NT2/D1 (cell line): ENCODE results near the gene TIMM50.

Source experiments
- DNase-seq: peaks from one replicate; pipeline ENCODE4 v3.0.0-alpha.2; 2011; ENCODE audit warnings: low read depth, low spot score
- H3K27me3 ChIP-seq: 2 replicates; pipeline ENCODE4 v1.6.0; 2011; ENCODE audit warnings: mild to moderate bottlenecking; ENCODE audit not compliant: insufficient read length, insufficient read depth
- H3K36me3 ChIP-seq: 2 replicates; pipeline ENCODE4 v1.6.1; 2011; ENCODE audit warnings: mild to moderate bottlenecking, low read length, mixed read lengths; ENCODE audit not compliant: insufficient read depth, insufficient read length
- H3K4me1 ChIP-seq: 2 replicates; pipeline ENCODE4 v1.5.1; 2011; ENCODE audit not compliant: insufficient read depth, insufficient read length
- H3K4me3 ChIP-seq: 2 replicates; pipeline ENCODE4 v1.5.1; 2011; ENCODE audit warnings: low read depth; ENCODE audit not compliant: insufficient read length
- H3K9ac ChIP-seq: 2 replicates; pipeline ENCODE4 v1.6.0; 2011; ENCODE audit warnings: low read depth; ENCODE audit not compliant: insufficient read length
- H3K9me3 ChIP-seq: 2 replicates; pipeline ENCODE4 v1.5.1; 2011; ENCODE audit warnings: mild to moderate bottlenecking, low read length; ENCODE audit not compliant: insufficient read depth
- SUZ12 ChIP-seq: IDR thresholded peaks from 2 replicates; pipeline ENCODE4 v1.6.1; 2011; ENCODE audit not compliant: insufficient read length, insufficient read depth; ENCODE audit errors: extremely low read depth
- YY1 ChIP-seq: IDR thresholded peaks from 2 replicates; pipeline ENCODE4 v1.6.1; 2011; ENCODE audit not compliant: insufficient read length, insufficient read depth
- ZNF274 ChIP-seq: IDR thresholded peaks from 2 replicates; pipeline ENCODE4 v1.6.1; 2011; ENCODE audit warnings: mild to moderate bottlenecking, low read depth, low read length

Gene TIMM50

DNA sequence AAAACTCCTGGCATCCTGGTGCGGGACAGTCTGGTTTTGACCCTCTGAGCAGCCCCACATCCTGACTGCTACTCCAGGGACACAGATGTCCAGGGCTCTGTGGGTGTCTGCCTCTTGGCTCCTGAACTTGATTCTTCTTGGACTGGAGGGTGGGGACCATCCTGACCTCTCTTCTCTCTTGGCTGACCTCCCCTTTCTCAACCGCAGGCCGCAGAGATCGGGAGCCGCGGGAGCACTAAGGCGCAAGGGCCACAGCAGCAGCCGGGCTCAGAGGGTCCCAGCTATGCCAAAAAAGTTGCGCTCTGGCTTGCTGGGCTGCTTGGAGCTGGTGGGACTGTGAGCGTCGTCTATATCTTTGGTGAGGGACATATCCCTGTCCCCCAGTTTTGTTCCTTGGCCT is 1.0 kb downstream of the TIMM50 start:
- TF ChIP-seq SUZ12 (no peak), YY1 (no peak), ZNF274 (no peak)
- Histone ChIP-seq H3K9me3 (no peaks in the 10 kb centered on the region), H3K27me3 (no peaks in the 10 kb centered on the region), H3K36me3 (peaks cover 42% of the 10 kb centered on the region), H3K4me3 (peak overlapping the region; percentile 99), H3K4me1 (no peaks in the 10 kb centered on the region), H3K9ac (peak overlapping the region; percentile 98)
- DNase-seq: no peak

DNA sequence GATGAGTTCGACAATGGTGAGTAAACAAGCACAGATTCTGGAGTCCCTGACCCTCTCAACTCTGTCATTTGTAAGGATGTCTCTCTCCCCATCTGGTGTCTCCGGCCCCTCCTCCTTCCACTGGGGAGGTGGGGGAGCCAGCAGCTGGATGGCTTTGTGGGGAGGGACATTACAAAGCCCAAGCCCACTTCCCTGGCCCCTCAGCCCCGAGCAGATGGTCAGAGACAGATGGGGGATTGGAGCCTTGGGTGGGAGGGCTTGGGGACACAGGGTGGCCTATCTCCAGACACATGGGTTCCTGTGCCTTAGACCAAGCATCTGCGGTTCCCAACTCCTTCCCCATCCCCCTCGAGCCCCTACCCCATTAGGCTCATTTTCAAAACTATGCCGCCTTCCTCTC is 2.5 kb downstream of the TIMM50 start:
- Histone ChIP-seq H3K9ac (no peak overlapping the region), H3K36me3 (peaks cover 51% of the 10 kb centered on the region), H3K9me3 (no peaks in the 10 kb centered on the region), H3K4me3 (no peak overlapping the region), H3K27me3 (no peaks in the 10 kb centered on the region), H3K4me1 (no peaks in the 10 kb centered on the region)
- no peak for TF ChIP-seq ZNF274
- no peak for TF ChIP-seq YY1
- TF ChIP-seq SUZ12: no peak
- DNase-seq: no peak

DNA sequence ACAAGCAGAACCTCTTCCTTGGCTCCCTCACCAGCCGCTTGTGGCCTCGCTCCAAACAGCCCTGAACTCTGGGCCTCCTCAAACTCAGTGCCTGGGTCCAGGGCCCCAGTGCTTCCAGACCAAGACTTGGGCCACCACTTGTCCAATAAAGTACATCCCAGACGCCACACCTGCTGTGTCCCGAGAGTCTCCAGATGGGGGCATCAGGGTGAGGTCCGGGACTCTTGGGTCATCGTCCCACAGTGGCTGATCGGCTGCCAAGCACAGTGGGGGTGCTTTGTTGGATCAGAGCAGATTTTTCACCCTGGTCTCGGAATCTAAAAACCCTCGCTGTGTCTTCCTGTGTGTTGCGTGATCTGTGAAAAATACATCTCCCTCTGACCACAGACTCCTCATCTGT is 9.1 kb downstream of the TIMM50 start:
- Histone ChIP-seq H3K4me1 (no peaks in the 10 kb centered on the region), H3K9ac (no peak overlapping the region), H3K4me3 (no peak overlapping the region), H3K27me3 (no peaks in the 10 kb centered on the region), H3K9me3 (no peaks in the 10 kb centered on the region), H3K36me3 (peaks cover 60% of the 10 kb centered on the region)
- TF ChIP-seq ZNF274: no peak
- TF ChIP-seq YY1: no peak
- TF ChIP-seq SUZ12: no peak
- DNase-seq: no peak

DNA sequence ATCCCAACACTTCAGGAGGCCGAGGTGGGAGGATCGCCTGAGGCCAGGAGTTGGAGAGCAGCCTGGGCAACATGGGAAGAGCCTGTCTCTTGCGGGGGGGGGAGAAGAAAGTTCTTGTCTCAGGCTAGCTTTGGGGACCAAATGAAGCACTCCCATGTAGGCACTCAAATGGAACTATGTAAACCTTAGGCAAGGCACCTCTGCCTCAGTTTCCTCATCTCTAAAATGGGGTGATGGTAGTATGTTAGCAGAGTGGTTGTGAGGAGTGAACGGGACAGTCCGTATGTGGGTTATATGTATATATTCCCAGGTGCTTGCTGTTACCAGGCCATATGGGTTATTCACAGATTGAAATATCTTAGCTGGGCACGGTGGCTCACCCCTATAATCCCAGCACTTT is 11.6 kb downstream of the TIMM50 start:
- Histone ChIP-seq H3K36me3 (peaks cover 42% of the 10 kb centered on the region), H3K4me3 (no peak overlapping the region), H3K4me1 (no peaks in the 10 kb centered on the region), H3K9me3 (no peaks in the 10 kb centered on the region), H3K27me3 (no peaks in the 10 kb centered on the region), H3K9ac (no peak overlapping the region)
- no peak for DNase-seq
- TF ChIP-seq YY1: no peak
- TF ChIP-seq ZNF274: no peak
- no peak for TF ChIP-seq SUZ12

DNA sequence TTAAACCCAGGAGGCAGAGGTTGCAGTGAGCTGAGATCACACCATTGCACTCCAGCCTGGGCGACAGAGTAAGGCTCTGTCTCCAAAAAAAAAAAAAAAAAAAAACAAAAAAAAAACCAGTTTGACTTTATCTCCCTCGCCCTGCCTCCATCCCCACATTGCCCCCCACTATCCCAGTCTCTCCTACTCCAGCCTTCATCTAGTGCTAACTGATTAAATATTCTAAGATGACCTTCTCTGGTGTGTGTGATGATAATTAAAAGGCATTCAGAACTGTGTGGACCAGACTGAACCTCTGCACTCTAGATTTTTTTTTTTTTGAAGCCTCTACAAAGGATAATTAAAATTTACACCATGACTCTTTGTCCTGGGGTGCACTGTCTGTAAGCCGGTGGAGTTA is 12.2 kb downstream of the TIMM50 start:
- H3K4me3 ChIP-seq: no peak overlapping the region

DNA sequence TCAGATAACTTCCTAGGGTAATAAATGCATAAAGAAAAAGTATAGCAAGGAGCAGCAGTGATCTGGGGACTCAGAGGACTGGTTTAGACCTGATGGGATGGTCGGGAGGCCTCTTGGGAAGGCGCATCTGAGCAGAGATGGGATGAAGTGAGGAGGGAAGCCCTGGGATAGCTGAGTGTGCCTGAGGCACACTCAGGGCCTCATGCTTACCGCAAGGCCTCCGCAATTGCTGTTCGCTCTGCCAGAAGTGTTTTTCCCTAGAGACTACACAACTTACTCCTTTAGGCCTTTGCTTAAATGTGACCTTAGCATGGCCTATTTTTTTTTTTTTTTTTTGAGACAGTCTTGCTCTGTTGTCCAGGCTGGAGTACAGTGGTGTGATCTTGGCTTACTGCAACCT is 14.0 kb downstream of the TIMM50 start:
- H3K9ac ChIP-seq: no peak overlapping the region
- TF ChIP-seq SUZ12 (no peak), YY1 (no peak), ZNF274 (no peak)
- peaks cover 21% of the 10 kb centered on the region for H3K36me3 ChIP-seq
- DNase-seq: no peak
- no peaks in the 10 kb centered on the region for H3K9me3 ChIP-seq
- H3K4me3 ChIP-seq: no peak overlapping the region
- H3K4me1 ChIP-seq: peaks cover 5% of the 10 kb centered on the region
- peaks cover 19% of the 10 kb centered on the region for H3K27me3 ChIP-seq

More for the DNA sequence above, 12.2 kb downstream of the TIMM50 start:
- TF ChIP-seq YY1 (no peak), SUZ12 (no peak), ZNF274 (no peak)
- Histone ChIP-seq H3K27me3 (peaks cover under 1% of the 10 kb centered on the region), H3K9me3 (no peaks in the 10 kb centered on the region), H3K4me1 (no peaks in the 10 kb centered on the region), H3K36me3 (peaks cover 39% of the 10 kb centered on the region), H3K9ac (no peak overlapping the region)
- no peak for DNase-seq

DNA sequence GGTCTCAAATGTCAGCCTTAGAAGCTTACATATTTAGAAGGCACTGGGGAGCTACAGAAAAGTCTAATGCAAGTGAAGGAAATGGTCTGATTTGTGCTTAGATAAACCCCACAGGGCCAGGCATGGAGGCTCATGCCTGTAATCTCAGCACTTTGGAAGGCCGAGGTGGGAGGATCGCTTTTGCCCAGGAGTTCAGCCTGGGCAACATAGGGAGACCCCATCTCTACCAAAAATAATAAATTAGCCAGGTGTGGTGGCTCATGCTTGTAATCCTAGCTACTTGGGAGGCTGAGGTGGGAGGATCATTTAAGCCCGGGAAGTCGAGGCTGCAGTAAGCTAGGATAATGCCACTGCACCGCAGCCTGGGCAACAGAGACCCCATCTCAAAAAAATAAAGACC is 15.4 kb downstream of the TIMM50 start:
- Histone ChIP-seq H3K4me3 (no peak overlapping the region), H3K9me3 (no peaks in the 10 kb centered on the region), H3K4me1 (peaks cover 5% of the 10 kb centered on the region), H3K27me3 (peaks cover 32% of the 10 kb centered on the region), H3K36me3 (peaks cover 12% of the 10 kb centered on the region), H3K9ac (no peak overlapping the region)
- DNase-seq: no peak
- TF ChIP-seq SUZ12: no peak
- no peak for TF ChIP-seq YY1
- TF ChIP-seq ZNF274: no peak

DNA sequence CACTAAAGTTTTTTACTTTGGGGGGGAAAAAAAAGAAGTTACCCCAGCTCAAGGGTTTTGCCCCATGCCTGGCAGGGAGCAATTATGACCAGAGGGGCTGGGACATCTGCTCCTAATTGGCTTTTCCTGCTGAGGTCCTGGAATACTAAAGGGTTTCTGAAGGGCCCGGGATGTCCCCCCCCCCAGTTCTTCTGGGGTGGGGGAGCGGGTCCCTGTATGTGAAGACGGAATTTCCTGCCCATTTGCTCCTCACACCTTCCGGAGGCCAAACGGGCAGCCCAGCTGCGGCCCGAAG is 17.0 kb downstream of the TIMM50 start:
- TF ChIP-seq SUZ12 (no peak), YY1 (no peak), ZNF274 (no peak)
- Histone ChIP-seq H3K4me3 (no peak overlapping the region), H3K27me3 (peaks cover 45% of the 10 kb centered on the region), H3K9me3 (no peaks in the 10 kb centered on the region), H3K9ac (no peak overlapping the region), H3K36me3 (no peaks in the 10 kb centered on the region), H3K4me1 (peaks cover 5% of the 10 kb centered on the region)
- DNase-seq: no peak
